Measurements from ENCODE around the gene NPIPB4.
"Not testable (repeated sequence)": the region's sequence is repeated elsewhere in the genome, so short reads cannot be mapped to it uniquely, and the experiment has no call there.

The NPIPB4 gene

DNA sequence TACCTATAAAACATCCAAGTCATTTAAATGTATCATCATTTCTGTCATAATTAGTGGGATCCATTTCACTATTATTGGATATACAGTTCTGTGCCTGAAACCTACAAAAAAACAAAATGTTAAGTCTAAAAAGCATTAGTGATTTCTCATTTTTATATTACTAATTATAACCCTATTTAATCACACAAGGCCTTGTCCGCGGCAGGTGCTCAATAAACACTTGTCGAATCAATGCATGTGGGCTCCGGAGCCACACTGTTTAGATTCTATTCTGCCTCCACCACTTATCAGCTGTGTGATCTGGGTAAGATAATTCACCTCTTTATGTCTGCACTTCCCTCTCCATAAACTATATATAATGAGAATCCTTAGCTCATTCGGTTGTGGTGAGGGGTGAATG, at the start of gene NPIPB4:
Gene NPIPB4 (minus strand): TSS at position 101 of the 400 bp plus-strand sequence. CDS start 378 bp downstream, outside the sequence.
- DNase-seq = not testable (repeated sequence)

DNA sequence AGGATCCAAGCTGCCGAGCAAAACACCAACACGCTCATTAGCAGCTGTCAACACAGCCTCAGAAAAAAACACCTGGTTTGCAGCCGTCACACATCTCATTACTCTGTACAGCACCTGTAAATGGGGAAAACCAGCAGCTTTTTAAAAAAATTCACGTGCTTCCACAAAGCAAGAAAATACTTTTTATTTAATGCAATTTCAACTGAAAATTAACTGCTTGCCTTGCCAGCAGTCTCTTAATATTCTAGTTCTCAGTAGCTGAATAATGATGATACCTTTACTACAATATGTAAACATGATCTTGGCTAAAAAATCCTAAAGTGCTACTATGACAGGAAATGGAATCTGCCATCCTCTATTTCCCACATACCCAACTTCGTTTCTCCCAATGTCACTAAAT, 41.4 kb upstream of the NPIPB4 start:
- not testable (repeated sequence) for DNase-seq

DNA sequence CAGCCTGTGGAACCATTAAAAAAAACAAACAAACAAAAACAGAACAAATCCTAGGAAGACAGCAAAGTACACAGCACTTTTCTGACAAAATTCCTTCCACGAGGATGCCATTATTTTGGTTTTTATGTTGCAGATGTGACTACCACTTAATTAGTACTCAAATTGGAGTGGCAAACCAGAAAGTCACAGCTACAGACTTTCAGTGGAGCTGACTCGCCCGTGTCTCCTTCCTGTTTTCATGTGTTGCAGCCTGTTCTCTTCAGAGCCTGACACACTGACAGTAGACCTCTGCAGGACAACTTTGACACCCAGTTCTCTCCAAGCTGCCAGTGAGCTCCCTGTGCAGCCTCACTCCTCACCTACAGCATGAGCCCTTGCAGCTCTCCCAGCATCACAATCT, 24.4 kb upstream of the NPIPB4 start:
- DNase-seq = not testable (repeated sequence)

DNA sequence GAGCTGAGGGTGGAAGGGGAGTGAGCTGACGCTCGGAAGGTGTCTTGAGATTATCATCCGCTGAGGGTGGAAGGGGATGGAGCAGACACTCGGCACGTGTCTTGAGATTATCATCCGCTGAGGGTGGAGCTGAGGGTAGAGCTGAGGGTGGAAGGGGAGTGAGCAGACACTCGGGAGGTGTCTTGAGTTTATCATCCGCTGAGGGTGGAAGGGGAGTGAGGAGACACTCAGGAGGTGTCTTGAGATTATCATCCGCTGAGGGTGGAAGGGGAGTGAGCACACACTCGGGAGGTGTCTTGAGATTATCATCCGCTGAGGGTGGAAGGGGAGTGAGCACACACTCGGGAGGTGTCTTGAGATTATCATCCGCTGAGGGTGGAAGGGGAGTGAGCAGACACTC, 20.4 kb downstream of the NPIPB4 start:
- DNase-seq = not testable (repeated sequence)

DNA sequence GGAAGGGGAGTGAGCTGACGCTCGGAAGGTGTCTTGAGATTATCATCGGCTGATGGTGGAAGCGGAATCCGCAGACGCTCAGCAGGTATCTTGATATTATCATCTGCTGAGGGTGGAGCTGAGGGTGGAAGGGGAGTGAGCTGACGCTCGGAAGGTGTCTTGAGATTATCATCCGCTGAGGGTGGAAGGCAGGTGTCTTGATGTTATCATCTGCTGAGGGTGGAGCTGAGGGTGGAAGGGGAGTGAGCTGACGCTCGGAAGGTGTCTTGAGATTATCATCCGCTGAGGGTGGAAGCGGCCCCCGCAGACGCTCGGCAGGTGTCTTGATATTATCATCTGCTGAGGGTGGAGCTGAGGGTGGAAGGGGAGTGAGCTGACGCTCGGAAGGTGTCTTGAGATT, 21.2 kb downstream of the NPIPB4 start:
- not testable (repeated sequence) for DNase-seq

DNA sequence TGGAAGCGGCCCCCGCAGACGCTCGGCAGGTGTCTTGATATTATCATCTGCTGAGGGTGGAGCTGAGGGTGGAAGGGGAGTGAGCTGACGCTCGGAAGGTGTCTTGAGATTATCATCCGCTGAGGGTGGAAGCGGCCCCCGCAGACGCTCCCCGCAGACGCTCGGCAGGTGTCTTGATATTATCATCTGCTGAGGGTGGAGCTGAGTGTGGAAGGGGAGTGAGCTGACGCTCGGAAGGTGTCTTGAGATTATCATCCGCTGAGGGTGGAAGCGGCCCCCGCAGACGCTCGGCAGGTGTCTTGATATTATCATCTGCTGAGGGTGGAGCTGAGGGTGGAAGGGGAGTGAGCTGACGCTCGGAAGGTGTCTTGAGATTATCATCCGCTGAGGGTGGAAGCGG, 21.8 kb downstream of the NPIPB4 start:
- not testable (repeated sequence) for DNase-seq

DNA sequence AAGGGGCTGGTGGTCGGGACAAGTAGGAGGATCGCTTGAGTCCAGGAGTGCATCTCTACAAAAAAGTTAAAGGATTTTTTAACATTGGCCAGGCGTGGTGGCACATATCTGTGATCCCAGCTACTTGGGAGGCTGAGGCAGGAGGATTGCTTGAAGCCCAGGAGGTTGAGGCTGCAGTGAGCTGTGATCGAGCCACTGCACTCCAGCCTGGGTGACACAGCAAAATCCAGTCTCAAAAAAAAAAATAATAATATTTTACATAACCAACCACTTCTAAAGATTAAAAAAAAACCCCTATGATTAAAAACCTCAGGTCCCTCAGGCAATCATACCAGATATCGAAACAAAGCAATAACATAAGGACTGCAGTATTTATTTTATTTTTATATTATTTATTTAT, 23.3 kb downstream of the NPIPB4 start:
- DNase-seq = not testable (repeated sequence)

DNA sequence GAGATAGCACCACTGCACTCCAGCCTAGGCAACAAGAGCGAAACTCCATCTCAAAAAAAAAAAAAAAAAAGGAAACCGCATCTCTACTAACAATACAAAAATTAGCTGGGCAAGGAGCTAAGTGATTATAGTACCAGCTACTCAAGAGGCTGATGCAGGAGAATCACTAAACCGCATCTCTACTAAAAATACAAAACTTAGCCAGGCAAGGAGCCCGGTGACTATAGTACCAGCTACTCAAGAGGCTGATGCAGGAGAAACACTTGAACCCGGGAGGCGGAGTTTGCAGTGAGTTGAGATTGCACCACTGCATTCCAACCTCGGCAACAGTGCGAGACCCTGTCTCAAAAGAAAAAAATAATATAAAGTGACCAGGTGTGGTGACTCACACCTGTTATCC, 27.6 kb downstream of the NPIPB4 start:
- DNase-seq = not testable (repeated sequence)

DNA sequence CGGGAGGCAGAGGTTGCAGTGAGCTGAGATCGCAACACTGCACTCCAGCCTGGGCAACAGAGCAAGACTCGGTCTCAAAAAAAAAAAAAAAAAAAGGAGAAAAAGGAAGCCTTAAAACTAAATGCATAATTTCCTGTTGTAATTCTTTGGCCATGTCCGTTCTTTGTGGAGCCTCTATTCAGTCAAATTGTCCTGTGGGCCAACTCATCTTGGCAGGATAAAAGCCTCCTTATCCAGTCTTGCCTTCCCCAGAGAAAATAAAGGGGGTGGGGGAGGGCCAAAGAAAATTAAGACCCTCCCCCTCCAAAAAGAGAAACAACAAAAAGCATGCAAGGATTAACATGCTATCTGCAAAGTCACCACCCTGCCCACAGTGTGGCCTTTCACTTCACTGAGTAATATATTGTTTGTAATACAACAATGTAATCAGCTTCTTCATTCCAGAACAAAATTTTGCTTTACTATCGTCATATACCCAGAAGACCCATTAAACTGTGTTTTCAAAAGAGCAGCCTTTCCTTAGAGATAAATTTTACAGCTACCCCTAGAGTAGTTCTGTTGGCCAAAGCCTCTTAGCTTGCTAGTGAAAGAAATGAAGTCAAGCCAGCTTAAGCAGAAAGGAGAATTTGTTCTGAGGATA, 31.4 kb downstream of the NPIPB4 start:
- DNase-seq = not testable (repeated sequence)

DNA sequence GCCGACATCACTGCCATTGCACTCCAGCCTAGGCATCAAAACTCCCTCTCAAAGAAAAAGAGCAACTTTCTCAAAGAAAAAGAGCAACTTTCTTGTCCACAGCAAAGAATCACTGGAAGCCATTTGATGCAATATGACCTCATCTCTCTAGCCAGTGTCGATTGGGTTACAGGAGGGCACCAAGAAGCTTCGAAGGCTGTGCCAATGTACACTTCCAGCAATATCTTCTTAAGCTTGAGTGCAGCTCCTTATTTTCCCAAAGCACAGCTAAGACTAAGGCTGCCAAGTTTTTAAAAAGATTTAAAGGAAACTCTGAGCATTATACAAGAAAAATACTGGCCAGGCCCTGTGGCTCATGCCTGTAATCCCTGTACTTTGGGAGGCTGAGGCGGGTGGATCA, 32.0 kb downstream of the NPIPB4 start:
- not testable (repeated sequence) for DNase-seq

DNA sequence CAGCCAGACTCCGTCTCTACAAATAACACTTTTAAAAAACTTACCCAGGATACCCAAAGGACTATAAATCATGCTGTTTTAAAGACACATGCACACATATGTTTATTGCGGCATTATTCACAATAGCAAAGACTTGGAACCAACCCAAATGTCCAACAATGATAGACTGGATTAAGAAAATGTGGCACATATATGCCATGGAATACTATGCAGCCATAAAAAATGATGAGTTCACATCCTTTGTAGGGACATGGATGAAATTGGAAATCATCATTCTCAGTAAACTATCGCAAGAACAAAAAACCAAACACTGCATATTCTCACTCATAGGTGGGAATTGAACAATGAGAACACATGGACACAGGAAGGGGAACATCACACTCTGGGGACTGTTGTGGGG, 34.3 kb downstream of the NPIPB4 start:
- not testable (repeated sequence) for DNase-seq

DNA sequence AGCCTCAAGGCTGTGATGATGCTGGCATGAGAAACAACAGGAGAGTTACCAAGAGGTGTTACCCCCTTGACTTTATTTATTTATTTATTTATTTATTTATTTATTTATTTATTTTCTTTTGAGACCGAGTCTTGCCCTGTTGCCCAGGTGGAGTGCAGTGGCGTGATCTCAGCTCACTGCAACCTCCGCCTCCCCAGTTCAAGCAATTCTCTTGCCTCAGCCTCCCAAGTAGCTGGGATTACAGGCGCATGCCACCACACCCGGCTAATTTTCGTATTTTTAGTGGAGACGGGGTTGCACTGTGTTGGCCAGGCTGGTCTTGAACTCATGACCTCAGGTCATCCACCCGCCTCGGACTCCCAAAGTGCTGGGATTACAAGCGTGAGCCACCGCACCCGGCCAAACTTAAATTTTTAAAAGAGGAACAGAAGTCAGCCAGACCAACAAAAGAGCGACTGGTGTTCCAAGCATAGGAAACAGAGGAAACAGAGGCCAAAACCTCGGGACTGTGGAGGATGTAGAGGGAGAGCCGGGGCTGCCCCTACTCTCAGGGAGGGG, 36.6 kb downstream of the NPIPB4 start:
- not testable (repeated sequence) for DNase-seq

DNA sequence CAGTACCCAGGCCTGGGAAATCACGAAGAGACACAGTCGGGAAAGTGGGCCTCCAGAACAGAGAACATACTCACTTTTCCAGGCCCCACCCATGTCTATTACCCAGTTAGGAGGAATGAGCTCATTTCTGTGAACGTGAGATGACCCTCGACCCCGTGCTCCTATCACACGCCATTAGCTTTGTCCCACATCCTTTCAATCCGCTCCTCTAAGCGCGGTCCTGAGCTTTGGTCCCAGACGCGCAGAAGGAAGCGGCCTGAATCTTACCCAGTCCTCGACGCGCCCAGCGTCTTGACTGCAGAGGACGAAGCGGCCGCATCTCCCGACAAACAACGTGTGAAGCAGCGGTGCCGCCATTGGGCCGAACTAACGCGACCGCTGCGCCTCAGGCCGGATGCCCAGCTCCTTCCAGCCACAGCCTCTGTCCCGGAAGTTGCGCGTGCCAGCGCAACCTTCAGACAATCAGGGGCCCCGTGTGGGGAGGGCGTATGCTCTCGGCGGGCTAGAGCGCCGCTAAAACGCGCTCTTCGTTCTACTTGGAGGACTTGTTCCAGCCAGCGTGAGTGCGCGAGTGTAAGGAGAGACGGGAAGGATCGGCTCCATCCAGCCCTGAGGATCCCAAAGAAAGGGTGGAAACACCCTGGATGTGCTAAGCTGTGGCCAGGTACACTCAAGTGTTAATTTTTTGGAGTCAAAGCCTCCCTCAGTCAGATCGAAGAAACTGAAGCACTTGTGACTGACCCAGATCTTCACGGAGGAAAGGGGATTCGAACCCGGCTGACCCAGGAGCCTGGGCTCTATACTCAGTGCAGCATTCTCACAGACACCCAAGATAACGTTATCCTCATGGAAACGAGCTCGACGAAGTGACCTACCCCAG, 37.3 kb downstream of the NPIPB4 start:
- DNase-seq = peak; percentile 44

DNA sequence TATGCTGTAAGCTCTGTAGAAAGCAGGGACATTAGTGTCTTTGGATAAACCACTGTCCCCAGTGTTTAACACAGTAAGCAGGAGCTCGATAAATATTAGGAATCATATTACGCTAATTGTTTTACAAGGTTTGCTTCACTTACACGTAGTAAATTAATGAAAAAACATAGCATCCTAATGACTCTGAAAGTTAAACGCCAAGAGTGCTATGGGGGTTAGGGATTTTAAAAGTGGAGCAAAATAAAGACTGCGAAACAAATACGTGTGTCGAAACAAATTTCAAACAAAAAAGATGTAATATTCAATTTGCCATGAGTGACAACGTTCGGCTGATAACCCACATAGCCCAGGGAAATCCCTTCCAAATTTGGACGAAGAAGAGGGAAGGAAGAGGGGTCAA, 37.9 kb downstream of the NPIPB4 start:
- not testable (repeated sequence) for DNase-seq

DNA sequence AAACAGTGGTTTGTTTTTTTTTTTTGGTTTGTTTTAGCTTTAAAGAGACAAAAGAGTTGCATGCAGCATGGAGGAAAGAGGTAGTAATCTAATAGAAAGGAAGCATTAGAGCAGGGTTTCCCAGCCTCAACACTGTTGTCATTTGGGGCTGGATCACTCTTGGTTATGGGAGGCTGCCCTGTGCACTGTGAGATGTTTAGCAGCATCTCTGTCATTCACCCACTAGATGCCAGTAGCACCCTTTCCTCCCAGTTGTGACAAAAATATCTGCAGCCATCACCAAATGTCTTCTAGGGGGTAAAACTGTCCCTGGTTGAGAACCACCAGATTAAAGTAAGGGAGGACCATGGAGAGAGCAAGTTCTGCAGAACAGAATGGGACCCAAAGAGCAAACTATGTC, 40.5 kb downstream of the NPIPB4 start:
- DNase-seq = not testable (repeated sequence)

DNA sequence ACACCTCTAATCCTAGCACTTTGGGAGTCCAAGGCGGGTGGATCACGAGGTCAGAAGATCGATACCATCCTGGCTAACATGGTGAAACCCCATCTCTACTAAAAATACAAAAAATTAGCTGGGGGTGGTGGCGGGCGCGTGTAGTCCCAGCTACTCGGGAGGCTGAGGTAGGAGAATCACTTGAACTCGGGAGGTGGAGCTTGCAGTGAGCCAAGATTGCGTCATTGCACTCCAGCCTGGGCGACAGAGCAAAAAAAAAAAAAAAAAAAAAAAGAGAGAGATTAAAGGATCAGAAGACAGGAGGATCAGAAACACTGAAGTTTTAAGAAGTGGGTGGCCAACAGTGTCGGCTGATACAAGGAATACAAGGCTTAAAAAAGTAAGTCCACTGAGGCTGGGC, 41.9 kb downstream of the NPIPB4 start:
- DNase-seq = not testable (repeated sequence)

DNA sequence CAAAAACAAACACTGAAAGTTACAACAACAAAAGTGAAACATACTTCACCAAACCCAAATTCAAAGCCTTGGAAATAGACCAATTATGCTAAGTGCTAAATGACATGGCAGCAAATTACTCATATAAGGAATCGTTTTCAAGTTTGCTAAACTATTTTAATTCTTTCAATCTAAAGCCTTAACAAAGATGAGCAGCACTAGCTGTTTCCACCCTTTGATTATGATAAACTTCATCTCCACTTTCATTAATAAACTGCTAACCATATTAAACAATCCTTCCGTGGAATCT, 55.2 kb downstream of the NPIPB4 start:
- not testable (repeated sequence) for DNase-seq

DNA sequence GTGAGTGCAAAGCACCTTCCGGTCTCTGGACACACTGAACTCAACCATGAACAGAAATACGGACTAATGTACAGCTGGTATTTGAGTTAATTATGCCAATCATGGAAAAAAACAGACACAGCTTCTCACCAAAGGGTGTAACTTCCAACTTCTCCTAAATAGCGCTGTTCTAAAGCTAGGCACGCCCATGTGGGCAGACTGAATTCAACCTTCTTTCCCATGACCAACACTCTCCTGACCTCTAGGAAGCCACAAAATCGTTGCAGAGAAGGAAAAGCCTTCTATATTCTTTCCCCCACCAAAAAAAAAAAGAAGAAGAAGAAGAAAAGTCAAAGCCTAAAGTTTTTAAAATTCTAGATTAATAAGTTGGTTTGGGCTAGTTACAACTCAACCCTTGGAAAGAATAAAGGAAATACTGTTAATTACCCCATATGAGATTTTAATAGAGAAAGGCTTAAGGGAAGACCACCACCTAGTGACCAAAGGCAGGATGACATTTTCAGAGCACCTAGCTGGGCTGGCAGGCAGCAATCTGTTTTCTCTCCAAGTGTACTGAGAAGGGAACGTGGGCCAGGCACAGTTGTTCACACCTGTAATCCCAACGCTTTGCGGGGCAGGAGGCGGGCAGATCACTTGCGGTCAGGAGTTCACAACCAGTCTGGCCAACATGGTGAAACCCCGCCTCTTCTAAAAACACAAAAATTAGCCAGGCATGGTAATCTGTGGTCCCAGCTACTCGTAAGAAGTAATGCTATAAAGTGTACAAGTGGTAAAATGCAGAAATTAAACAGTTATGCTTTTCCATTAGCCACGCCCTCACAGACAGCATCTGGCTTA, 55.8 kb downstream of the NPIPB4 start:
- not testable (repeated sequence) for DNase-seq

DNA sequence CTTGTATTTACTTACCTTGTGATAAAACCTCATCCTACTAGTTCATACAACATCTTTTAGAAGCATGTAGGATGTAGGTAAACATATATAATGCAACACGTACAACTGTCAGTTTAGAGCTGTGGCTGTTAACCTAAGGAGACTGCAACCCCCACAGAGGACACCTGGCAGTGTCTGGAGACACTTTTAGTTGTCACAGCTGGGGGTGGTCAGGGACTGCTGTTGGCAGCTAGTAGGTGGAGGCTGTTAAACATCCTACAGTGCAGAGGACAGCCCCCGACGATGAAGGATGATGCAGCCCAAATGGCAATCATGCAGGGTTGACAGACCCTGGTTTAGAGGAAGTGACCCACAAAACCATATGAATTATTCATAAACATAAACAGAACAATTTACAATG, 59.0 kb downstream of the NPIPB4 start:
- DNase-seq = not testable (repeated sequence)

DNA sequence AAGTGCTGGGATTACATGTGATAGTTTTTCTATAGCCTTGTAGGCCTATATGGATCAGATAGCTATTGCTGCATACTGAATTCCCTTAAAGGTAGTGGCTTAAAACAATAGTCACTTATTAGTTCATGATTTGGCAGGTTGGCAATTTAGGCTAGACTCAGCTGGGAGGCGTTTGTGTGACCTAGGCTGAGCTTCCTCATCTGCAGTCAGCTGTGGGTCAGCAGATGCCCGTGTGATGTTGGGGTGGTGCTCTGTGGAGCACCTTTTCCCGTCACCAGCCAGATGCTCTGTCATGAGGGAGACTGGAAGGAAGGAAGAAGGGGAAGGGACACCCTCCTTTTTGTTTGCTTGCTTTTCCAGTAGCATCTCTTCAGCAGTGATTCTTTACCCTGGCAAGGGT, 64.2 kb downstream of the NPIPB4 start:
- DNase-seq = not testable (repeated sequence)

DNA sequence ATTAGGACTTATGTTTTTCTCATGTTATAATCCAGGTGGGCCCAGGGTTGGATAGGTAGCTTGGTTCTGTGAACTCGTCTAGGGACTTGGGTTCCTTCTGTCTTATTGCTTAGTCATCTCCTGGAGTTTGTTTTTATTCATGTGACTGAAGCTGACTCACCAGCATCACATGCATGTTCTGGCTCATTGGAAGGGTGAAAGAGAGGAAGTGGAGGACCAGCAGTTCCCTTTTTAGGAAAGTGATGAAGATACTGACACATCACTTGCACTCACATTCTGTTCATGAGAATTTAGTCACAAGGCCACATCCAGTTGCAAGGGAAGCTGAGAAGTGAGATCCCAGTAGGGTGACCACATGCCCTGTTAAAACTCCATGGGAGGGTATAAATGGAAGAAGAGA, 67.0 kb downstream of the NPIPB4 start:
- not testable (repeated sequence) for DNase-seq
